GM23338 (cell line): ENCODE measurements around the gene RHNO1. TPM values are rescaled to one million over a fixed set of nuclear protein-coding genes. Genes with fewer than 3 reads are reported as not detected.

ENCODE experiments used
- EZH2 ChIP-seq: fragments of 200-600 bp; sonication (generic); IDR thresholded peaks from one replicate; pipeline ENCODE4 v1.8.0; 2017; ENCODE audit warnings: antibody characterized with exemption, mild to moderate bottlenecking, low read depth; ENCODE audit not compliant: unreplicated experiment
- POLR2AphosphoS5 ChIP-seq: IDR thresholded peaks from 2 replicates; pipeline ENCODE4 v1.6.1; 2016; ENCODE audit warnings: antibody characterized with exemption, low read depth
- STAT1 ChIP-seq: IDR thresholded peaks from one replicate; pipeline ENCODE4 v1.6.1; 2016; ENCODE audit warnings: antibody characterized with exemption; ENCODE audit not compliant: unreplicated experiment
- polyA plus RNA-seq: library from polyadenylated mRNA; unstranded; fragments of >200 nt; fragmentation: Nextera tagmentation; extraction: Ambion mirVana; gene quantifications from 2 replicates; pipeline ENCODE4 v1.2.1, GENCODE V29; 2016
- total RNA-seq: library from RNA; depleted of rRNA; stranded (reverse); fragments of >200 nt; shearing (Covaris generic); gene quantifications from 2 replicates; pipeline ENCODE4 v1.2.3, GENCODE V29; 2014; rRNA removed

The RHNO1 gene
- total and polyA plus RNA-seq, 2 experiments from 2014 or later = 56.4 to 63.8 TPM

DNA sequence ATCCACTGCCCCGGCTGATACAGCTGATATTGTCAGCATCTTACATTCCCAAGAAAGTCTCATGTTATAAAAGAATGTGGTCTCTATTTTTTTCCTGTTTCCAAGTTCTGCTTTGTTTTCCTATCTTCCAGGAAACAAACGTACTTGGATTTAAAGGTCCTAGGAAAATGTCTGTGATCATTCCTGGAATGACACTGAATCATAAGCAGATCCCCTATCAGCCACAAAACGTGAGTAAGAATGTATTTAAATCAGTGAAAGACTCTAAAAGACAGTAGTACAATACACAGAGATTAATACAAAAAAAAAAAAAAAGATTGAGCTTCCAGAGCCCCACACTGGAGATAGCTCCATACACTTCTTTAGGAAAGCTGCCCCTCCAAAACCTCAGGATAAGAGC lies 60.5 kb downstream of the RHNO1 start (continued):
- no peak for TF ChIP-seq STAT1
- TF ChIP-seq EZH2 = no peak
- no peak for TF ChIP-seq POLR2AphosphoS5

Other genes starting within 250 kb of the RHNO1 start
- gene FKBP4, start 82.3 kb upstream of the RHNO1 start, total RNA-seq = 203 and 223 TPM in 2 replicates
- gene FKBP4, start 82.3 kb upstream of the RHNO1 start, polyA plus RNA-seq = 117 and 126 TPM in 2 replicates
- gene ITFG2, start 64.6 kb upstream of the RHNO1 start, total RNA-seq = 17.3 and 19.8 TPM in 2 replicates
- gene ITFG2, start 64.6 kb upstream of the RHNO1 start, polyA plus RNA-seq = 32.6 and 41.2 TPM in 2 replicates
- not detected in 2 replicates for gene NRIP2, start 42.2 kb upstream of the RHNO1 start, total RNA-seq
- gene NRIP2, start 42.2 kb upstream of the RHNO1 start, polyA plus RNA-seq = 0.40 and 0.66 TPM in 2 replicates
- not detected in 2 replicates for gene TEX52, start 20.2 kb upstream of the RHNO1 start, total RNA-seq
- gene TEX52, start 20.2 kb upstream of the RHNO1 start, polyA plus RNA-seq = not detected in 2 replicates
- 73.4 and 98.1 TPM in 2 replicates for gene FOXM1, start within 50 bp of the RHNO1 start, total RNA-seq
- gene FOXM1, start within 50 bp of the RHNO1 start, polyA plus RNA-seq = 24.1 and 31.0 TPM in 2 replicates
- gene TULP3, start 13.7 kb downstream of the RHNO1 start, total RNA-seq = 17.5 and 18.8 TPM in 2 replicates
- gene TULP3, start 13.7 kb downstream of the RHNO1 start, polyA plus RNA-seq = 11.6 and 15.1 TPM in 2 replicates
- gene TEAD4, start 82.2 kb downstream of the RHNO1 start, total RNA-seq = 137 and 145 TPM in 2 replicates
- 56.0 and 68.1 TPM in 2 replicates for gene TEAD4, start 82.2 kb downstream of the RHNO1 start, polyA plus RNA-seq
- gene TSPAN9, start 200.2 kb downstream of the RHNO1 start, total RNA-seq = 17.2 and 31.5 TPM in 2 replicates
- gene TSPAN9, start 200.2 kb downstream of the RHNO1 start, polyA plus RNA-seq = 5.1 and 6.0 TPM in 2 replicates